Uterus (tissue), 4 donors: ENCODE measurements around the gene PLEKHG4B. TPM values are rescaled to one million over a fixed set of nuclear protein-coding genes. Genes with fewer than 3 reads are reported as not detected.
"Not testable (repeated sequence)": the region's sequence is repeated elsewhere in the genome, so short reads cannot be mapped to it uniquely, and the experiment has no call there.

Experiments used
- DNase-seq, 2 donors: peaks; one replicate each; pipeline ENCODE4 v3.0.0-alpha.2; 2019 to 2020
- H3K27ac ChIP-seq, 2 donors: fragments of 200-600 bp; sonication (generic); 1 replicate in 1 of 2; 2 replicates in 1 of 2; pipeline ENCODE4 v1.5.1; 2016 to 2018
- H3K27me3 ChIP-seq, 2 donors: fragments of 200-600 bp; sonication (generic); one replicate each; pipeline ENCODE4 v1.5.1; 2018 to 2019; ENCODE audit warnings: control low read depth in 1 of 2
- H3K36me3 ChIP-seq, 2 donors: fragments of 200-600 bp; sonication (generic); one replicate each; pipeline ENCODE4 v1.5.1; 2019; ENCODE audit warnings: control low read depth in 1 of 2
- H3K4me1 ChIP-seq, 2 donors: fragments of 200-600 bp; sonication (generic); one replicate each; pipeline ENCODE4 v1.5.1; 2018 to 2019; ENCODE audit warnings: control low read depth in 1 of 2
- H3K4me3 ChIP-seq, 2 donors: fragments of 200-600 bp; sonication (generic); 1 replicate in 1 of 2; 2 replicates in 1 of 2; pipeline ENCODE4 v1.5.1; 2018 to 2019; ENCODE audit warnings: mild to moderate bottlenecking in 1 of 2
- H3K9me3 ChIP-seq, 2 donors: fragments of 200-600 bp; sonication (generic); one replicate each; pipeline ENCODE4 v1.5.1; 2019; ENCODE audit warnings: control low read depth in 1 of 2
- CTCF ChIP-seq, 4 experiments: fragments of 200-600 bp in 2 of 4; fragments of 450-650 bp in 2 of 4; sonication (generic) in 2 of 4; IDR thresholded peaks; one replicate each; pipeline ENCODE4 v1.5.1; 2016 to 2019; ENCODE audit warnings: antibody characterized with exemption in 4 of 4, mild to moderate bottlenecking in 2 of 4, moderate library complexity in 1 of 4
- POLR2A ChIP-seq, 2 donors: fragments of 450-650 bp; IDR thresholded peaks; one replicate each; pipeline ENCODE4 v1.6.1; 2016; ENCODE audit warnings: antibody characterized with exemption in 2 of 2, mild to moderate bottlenecking in 1 of 2, moderate library complexity in 1 of 2
- intact Hi-C: fragments of 100-400 bp; cut with DNase I; formaldehyde crosslinking; loops from one replicate; pipeline ENCODE4 v1.15.1; 2023; ENCODE audit warnings: low total_unique reads
- total RNA-seq, 4 donors: library from RNA; depleted of rRNA in 3 of 4; stranded (reverse); fragments of >200 nt in 3 of 4; gene quantifications; one replicate each; pipeline versions ENCODE4 v1.1.0 to v1.2.4, GENCODE V29; 2014 to 2023
- donor health status: DM: yes; HTN: yes; CAD: no.

Gene PLEKHG4B
- total RNA-seq = 1 to 10 TPM in 1 of 4 donors, under 1 TPM in 2, not detected in 1; under 0.01 to 8.3 (median 0.37) TPM

GRCh38 chr5:91556-92263, at the start of gene PLEKHG4B:
Gene PLEKHG4B, plus strand, starts transcription at chr5:92168. Its CDS starts 64 bp downstream, at chr5:92232.
- Histone ChIP-seq H3K9me3 (no peaks in the 10 kb centered on the region), H3K36me3 (no peaks in the 10 kb centered on the region), H3K27ac (no peak within 1 kb of the TSS), H3K27me3 (peaks cover 5 to 20% of the 10 kb centered on the region in 2 donors), H3K4me1 (peaks cover 0 to 4% of the 10 kb centered on the region in 2 donors), H3K4me3 (peak within 1 kb of the TSS in 1 of 2 donors; percentile 29)
- TF ChIP-seq POLR2A (IDR thresholded peaks at IDR 0.05) (no peak), CTCF (IDR thresholded peaks at IDR 0.05) (no peak)
- intact Hi-C loops = no loop called here
- DNase-seq = no peak

- TF ChIP-seq CTCF (IDR thresholded peaks at IDR 0.05) (no peak), POLR2A (IDR thresholded peaks at IDR 0.05) (no peak)
- no peaks in the 10 kb centered on the region for H3K4me1 ChIP-seq
- H3K9me3 ChIP-seq = no peaks in the 10 kb centered on the region
- peaks cover 0 to 3% of the 10 kb centered on the region in 2 donors for H3K27me3 ChIP-seq
- H3K36me3 ChIP-seq = no peaks in the 10 kb centered on the region
- intact Hi-C loops = no loop called here
- no peak for DNase-seq
- H3K4me3 ChIP-seq = no peak overlapping the region
- no peak overlapping the region for H3K27ac ChIP-seq
Observed at GRCh38 chr5:42250-42649, 49.7 kb upstream of the PLEKHG4B start.

- intact Hi-C loops = no loop called here
Observed at GRCh38 chr5:48192-48591, 43.8 kb upstream of the PLEKHG4B start.

GRCh38 chr5:49530-49929, 42.4 kb upstream of the PLEKHG4B start:
- H3K4me3 ChIP-seq, H3K27ac ChIP-seq, intact Hi-C loops, H3K9me3 ChIP-seq, DNase-seq, H3K36me3 ChIP-seq, H3K4me1 ChIP-seq: not testable (repeated sequence)
- H3K27me3 ChIP-seq = peaks cover 2 to 15% of the 10 kb centered on the region in 2 donors

More at GRCh38 chr5:48192-48591, 43.8 kb upstream of the PLEKHG4B start:
- Histone ChIP-seq H3K27ac (no peak overlapping the region), H3K36me3 (no peaks in the 10 kb centered on the region), H3K4me1 (peaks cover 0 to 2% of the 10 kb centered on the region in 2 donors), H3K4me3 (no peak overlapping the region), H3K9me3 (no peaks in the 10 kb centered on the region), H3K27me3 (peaks cover 0 to 6% of the 10 kb centered on the region in 2 donors)
- no peak for TF ChIP-seq POLR2A (IDR thresholded peaks at IDR 0.05)
- DNase-seq = no peak

- no peak for TF ChIP-seq CTCF (IDR thresholded peaks at IDR 0.05)
- no peak for TF ChIP-seq POLR2A (IDR thresholded peaks at IDR 0.05)
- no peaks in the 10 kb centered on the region for H3K36me3 ChIP-seq
- H3K4me3 ChIP-seq = no peak overlapping the region
- H3K9me3 ChIP-seq = no peaks in the 10 kb centered on the region
- H3K27ac ChIP-seq = no peak overlapping the region
- H3K4me1 ChIP-seq = peaks cover 0 to 7% of the 10 kb centered on the region in 2 donors
- intact Hi-C loops = no loop called here
- peaks cover 7 to 15% of the 10 kb centered on the region in 2 donors for H3K27me3 ChIP-seq
- no peak for DNase-seq
Observed at GRCh38 chr5:49953-50544, 41.9 kb upstream of the PLEKHG4B start.
